Left colon (tissue), 2 donors: Measurements from ENCODE around the gene SGMS1. TPM values are rescaled to one million over a fixed set of nuclear protein-coding genes. Genes with fewer than 3 reads are reported as not detected.
"Not testable (repeated sequence)": the region's sequence is repeated elsewhere in the genome, so short reads cannot be mapped to it uniquely, and the experiment has no call there.

Source experiments
- ATAC-seq: fragments of 200-7000 bp; cut with Tn5 transposase; one replicate; pipeline ENCODE4 v1.9.1; 2020; ENCODE audit warnings: mild to moderate bottlenecking, moderate library complexity
- DNase-seq, 2 donors: peaks; one replicate each; pipeline ENCODE4 v3.0.0-alpha.2; 2020
- intact Hi-C, 2 donors: fragments of 100-400 bp; cut with DNase I in 1 of 2; cut with micrococcal nuclease in 1 of 2; formaldehyde crosslinking; loops; one replicate each; pipeline versions ENCODE4 v1.11.2 to v1.14.0; 2022; cut with DNase I, micrococcal nuclease
- total RNA-seq, 2 donors: library from RNA; stranded (reverse); fragmentation: NEBNext Ultra II Directional; extraction: Animal tissue kit (Norgen Biotek cat#: 25700); gene quantifications; one replicate each; pipeline ENCODE4 v1.2.1, GENCODE V29; 2021
- donor health status: DM: no; HTN: no; CAD: no.
- donor health status: DM: yes; HTN: yes; CAD: no.

The SGMS1 gene
- total RNA-seq, 2 donors from 2014 or later, result 17.8 to 20.8 TPM

- DNase-seq (no peak), ATAC-seq (no peak)
- intact Hi-C loops, result no loop called here
Measured at GRCh38 chr10:50572017-50572491, 51.7 kb downstream of the SGMS1 start.

DNA sequence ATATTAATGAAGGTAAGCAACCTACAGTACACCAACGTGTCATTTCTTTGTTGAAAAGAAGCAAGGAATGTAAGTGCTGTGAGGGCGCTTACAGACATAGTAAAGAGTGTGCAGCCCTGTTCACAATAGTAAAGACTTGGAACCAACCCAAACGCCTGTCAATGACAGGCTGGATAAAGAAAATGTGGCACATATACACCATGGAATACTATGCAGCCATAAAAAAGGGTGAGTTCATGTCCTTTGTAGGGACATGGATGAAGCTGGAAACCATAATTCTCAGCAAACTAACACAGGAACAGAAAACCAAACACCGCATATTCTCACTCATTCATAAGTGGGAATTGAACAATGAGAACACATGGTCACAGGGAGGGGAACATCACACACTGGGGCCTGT is 55.0 kb downstream of the SGMS1 start:
- intact Hi-C loops, ATAC-seq, DNase-seq: not testable (repeated sequence)

- DNase-seq (peak in 1 of 2 donors; percentile 15), ATAC-seq (peak; percentile 38)
- intact Hi-C loops, result no loop called here
Measured at GRCh38 chr10:50567384-50567783, 56.4 kb downstream of the SGMS1 start.

GRCh38 chr10:50566150-50566549 is 57.6 kb downstream of the SGMS1 start:
- ATAC-seq, result no peak
- intact Hi-C loops, result no loop called here
- DNase-seq, result no peak

- DNase-seq, result no peak
Measured at GRCh38 chr10:50565301-50566083, 58.3 kb downstream of the SGMS1 start.

DNA sequence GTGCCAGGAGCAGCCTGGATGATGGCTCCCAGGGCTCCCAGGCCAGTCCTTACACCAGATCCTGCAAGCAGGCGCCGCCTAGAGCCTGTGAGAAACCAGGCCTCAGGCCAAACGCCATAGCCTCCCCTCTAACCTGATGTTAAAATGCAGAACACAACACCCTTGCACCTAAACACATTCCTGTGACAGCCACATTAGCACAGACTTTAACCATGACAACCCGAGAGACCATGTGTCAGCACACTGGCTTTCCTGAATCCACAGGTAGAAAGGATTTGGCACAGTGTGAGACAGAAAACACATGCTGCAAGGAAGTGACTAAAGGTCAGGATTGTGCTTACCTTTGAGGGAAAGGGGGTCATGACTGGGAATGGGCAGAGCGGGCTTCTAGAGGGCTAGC is 59.9 kb downstream of the SGMS1 start:
- ATAC-seq (peak; percentile 81), DNase-seq (peak in 1 of 2 donors; percentile 25)
- intact Hi-C loops, result loop anchor here in 1 of 2 donors (5.0 kb wide), 1 partner anchor 58 kb away; the partner anchor contains the start of gene SGMS1

More at GRCh38 chr10:50565301-50566083, 58.3 kb downstream of the SGMS1 start:
- ATAC-seq, result no peak
- intact Hi-C loops, result no loop called here

DNA sequence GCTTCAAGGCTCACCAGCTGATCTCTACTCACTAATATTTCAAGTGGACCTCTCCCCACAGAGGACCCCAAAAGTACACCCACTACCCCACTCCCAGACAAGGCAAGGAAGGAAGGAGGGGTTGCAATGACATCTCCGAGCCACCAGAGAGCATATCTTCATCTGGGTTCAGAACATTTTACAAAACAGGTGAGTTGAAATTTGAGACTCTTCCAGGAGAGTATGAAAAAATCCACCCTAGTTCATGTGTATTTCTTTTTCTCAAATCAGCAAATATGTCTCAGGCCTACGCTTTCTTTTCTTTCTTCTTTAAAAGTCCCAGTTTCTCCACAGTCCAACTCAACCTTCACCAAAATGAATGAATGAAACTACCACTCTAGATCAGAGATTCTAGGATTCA is 61.9 kb downstream of the SGMS1 start:
- ATAC-seq (peak; percentile 57), DNase-seq (no peak)
- intact Hi-C loops, result loop anchor here in 1 of 2 donors (5.0 kb wide), 1 partner anchor 60 kb away; the partner anchor contains the start of gene SGMS1

- no peak for DNase-seq
- no peak for ATAC-seq
- intact Hi-C loops, result loop anchor here in 1 of 2 donors (5.0 kb wide), 1 partner anchor 61 kb away; the partner anchor contains the start of gene SGMS1
Measured at GRCh38 chr10:50561266-50561665, 62.5 kb downstream of the SGMS1 start.

DNA sequence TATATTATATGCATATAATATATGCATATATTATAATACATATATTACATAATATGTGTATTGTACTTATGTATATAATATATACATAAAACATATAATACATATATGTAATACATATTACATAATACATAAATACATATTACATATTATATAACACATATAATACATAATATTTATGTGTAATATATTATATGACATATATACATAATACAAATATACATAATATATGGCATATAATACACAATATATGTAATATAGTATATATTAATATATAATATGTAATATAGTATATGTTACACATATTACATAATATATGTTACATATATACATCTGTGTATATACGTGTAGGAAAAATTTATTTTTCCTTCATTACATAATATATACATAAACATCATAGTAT is 63.4 kb downstream of the SGMS1 start:
- intact Hi-C loops, result loop anchor here in 1 of 2 donors (5.0 kb wide), 1 partner anchor 62 kb away; the partner anchor contains the start of gene SGMS1

DNA sequence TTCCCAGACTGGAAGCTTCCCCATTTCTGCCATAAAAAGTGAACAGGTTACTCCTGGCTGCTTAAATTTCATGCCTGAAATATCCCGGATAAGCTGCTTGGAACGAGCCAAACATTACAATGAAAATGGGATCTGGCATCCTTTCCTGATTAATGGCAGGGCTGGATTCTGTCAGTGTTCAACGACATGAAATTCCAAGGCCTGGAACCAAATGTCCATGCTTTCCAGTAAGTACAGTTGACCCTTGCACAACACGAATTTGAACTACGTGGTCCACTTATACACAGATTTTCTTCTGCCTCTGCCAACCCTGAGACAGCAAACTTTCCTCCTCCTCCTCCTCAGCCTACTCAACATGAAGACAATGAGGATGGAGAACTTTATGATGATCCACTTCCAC is 65.4 kb downstream of the SGMS1 start:
- DNase-seq (no peak), ATAC-seq (no peak)
- intact Hi-C loops, result no loop called here

More for the DNA sequence above, 63.4 kb downstream of the SGMS1 start:
- no peak for DNase-seq
- no peak for ATAC-seq

- DNase-seq, result no peak
- intact Hi-C loops, result no loop called here
- no peak for ATAC-seq
Measured at GRCh38 chr10:50557130-50557682, 66.5 kb downstream of the SGMS1 start.

DNA sequence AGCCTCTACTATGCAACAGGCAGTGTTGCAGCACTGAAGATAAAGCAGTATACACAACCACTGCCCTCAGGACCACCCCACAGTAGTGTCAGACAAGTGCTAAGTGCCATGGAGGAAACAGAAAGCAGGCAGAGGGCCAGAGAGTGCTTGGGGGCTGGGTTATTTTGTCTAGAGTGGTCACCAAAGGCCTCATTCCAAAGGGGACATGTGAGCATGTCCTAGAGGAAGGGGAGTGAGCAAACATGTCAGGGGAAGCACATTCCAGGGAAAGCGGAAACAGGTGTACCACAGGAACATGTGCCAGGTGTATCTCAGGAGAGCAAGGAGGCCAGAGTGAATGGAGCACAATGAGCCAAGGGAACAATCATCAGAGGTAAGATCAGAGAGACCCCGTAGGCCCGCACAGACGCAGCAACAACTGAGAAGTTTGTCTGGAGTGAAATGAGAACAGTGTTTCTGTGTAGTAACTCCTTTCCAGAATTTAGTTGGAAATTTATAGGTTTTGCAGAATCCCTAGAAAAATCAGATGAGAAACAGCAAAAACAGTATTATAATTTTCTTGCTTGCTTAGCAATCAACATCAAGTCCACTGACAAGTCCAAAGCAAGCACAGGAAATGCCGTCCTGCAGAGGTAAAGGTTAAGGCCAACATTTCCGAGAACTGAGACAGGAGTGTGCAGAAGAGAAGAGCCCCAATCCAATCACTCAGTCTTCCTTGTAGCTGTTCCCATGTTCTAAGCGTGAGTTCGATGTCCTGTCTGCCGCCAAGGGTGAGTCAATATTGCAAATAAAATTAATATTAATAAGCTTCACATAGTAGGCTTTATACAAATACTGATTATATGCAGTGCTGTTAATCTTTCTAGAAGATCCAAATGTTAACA is 67.3 kb downstream of the SGMS1 start:
- intact Hi-C loops, result no loop called here
- ATAC-seq, result no peak
- DNase-seq, result no peak

DNA sequence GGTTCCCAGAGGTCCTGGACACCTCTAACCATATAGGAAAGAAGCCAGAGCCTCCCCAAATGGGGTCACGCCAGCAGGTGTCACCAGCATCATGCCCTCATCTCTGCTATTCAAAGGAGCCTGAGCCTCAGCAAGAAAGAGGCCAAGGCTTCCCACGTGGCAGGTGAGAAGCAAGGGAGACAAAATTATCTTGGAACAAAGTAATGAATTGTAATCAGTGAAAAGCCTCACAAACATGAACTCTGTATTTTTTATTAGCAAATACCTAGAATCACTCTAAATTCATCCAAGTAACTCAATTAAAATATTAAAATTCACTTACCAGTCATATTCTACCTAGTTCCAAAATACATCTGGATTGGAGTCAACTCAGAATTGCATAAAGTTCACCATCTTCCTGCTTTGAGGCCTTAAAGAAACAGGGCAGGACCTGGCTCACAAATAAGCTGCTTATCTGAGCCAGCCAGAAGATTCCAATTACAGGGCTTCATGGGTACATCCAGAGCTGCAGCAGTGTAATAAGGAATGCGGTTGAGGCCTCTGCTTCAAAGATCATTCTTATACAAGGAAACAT is 68.7 kb downstream of the SGMS1 start:
- DNase-seq (no peak), ATAC-seq (peak; percentile 58)
- intact Hi-C loops, result no loop called here

GRCh38 chr10:50554376-50554994 is 69.3 kb downstream of the SGMS1 start:
- DNase-seq, result no peak
- no peak for ATAC-seq
- intact Hi-C loops, result no loop called here

DNA sequence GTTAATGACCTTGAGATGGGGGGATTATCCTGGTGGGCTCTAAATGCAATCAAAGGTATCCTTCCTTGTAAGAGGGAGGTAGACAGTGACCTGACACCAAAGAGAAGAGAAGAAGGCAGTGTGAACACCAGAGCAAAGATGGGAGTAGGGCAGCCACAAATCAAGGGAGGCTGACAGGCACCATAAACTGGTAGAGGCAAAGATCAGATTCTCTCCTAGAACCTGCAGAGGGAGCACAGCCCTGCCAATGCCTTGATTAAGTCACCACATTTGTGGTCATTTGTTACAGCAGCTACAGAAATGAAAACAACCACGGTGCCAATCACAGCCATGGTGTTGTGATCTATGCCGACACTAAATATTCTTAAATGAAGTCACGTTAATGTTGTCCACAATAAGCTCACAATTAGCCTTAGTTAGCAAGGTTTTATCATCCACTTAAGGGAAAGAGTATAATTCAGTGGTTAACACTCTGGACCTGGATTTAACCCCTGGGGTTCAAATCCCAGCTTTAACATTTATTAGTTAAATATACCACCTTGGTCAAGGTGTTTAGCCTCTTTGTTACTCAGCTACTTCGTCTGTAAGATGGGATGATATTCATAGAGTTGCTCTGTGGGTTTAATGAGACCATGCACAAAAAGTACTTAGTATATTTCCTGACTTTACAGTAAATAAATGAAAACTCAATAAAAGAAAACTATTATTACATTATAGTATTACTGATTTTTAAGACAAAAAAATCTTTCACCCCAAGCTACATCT is 70.8 kb downstream of the SGMS1 start:
- DNase-seq, result peak in 1 of 2 donors; percentile 45

DNA sequence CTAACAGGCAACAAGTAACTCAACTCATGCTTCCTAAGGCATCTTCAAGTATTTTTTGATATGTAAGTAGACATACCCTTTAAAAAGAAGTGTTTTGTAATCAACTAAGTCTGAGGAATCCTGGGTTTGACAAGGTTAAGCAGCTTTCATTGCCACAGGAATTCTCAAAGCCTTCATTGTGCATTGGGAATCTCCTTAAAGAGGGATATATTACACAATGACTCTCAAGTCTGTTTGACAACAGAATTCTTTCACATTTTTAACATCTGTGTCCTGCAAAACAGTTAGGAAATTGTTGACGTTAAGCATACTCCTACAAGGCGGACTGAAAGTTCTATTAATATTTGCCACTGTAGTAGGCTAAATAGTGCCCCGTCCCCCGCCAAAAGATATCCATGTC is 71.4 kb downstream of the SGMS1 start:
- intact Hi-C loops, result no loop called here
- ATAC-seq, result no peak

More for the DNA sequence above, 70.8 kb downstream of the SGMS1 start:
- intact Hi-C loops, result no loop called here
- ATAC-seq, result peak; percentile 75

DNA sequence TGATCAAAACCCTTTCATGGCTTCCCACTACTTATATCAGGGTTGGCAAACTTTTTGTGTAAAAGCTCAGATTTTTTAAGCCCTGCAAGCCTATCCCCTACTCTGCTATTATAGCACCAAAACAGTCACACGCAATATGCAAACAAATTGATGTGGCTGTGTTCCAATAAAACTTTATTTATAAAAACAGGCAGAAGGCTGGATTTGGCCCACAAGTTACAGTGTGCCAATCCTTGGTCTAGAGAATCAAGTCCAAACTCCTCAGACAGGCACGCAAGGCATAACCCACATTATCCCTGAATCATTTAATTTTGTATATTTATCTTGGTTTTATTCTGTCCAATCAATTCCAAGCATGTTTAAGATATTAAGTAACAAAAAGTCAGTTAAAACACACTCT is 71.9 kb downstream of the SGMS1 start:
- ATAC-seq, result no peak
- intact Hi-C loops, result no loop called here
- no peak for DNase-seq

More for the DNA sequence above, 71.4 kb downstream of the SGMS1 start:
- DNase-seq, result no peak
